SH-SY5Y (cell line): Measurements from ENCODE around the gene SLC8A1.

Source experiments
- GATA2 ChIP-seq: IDR thresholded peaks from 2 replicates; pipeline ENCODE4 v1.6.1; 2011; ENCODE audit warnings: mild to moderate bottlenecking, low read depth, low read length
- GATA3 ChIP-seq: IDR thresholded peaks from 2 replicates; pipeline ENCODE4 v1.6.1; 2011; ENCODE audit warnings: low read depth, mild to moderate bottlenecking, low read length, moderate library complexity

- no peak for TF ChIP-seq GATA2
- TF ChIP-seq GATA3 = no peak
Observed at GRCh38 chr2:40192864-40193669, 258.8 kb downstream of the SLC8A1 start.
